ENCODE data around the gene LCN15.
"Not testable (repeated sequence)": the region's sequence is repeated elsewhere in the genome, so short reads cannot be mapped to it uniquely, and the experiment has no call there.

Gene LCN15

GRCh38 chr9:136803551-136804508 is 39.5 kb upstream of the LCN15 start:
- Histone ChIP-seq H4K20me1 (ENCODE audit: insufficient read depth, low read length) (peaks cover 15% of the 10 kb centered on the region), H3K27ac (ENCODE audit: low read length) (no peak overlapping the region), H2AFZ (ENCODE audit: low read depth, low read length) (no peak overlapping the region), H3K36me3 (replicated peaks; ENCODE audit: low read depth, low read length) (peaks cover 11% of the 10 kb centered on the region), H3K4me2 (ENCODE audit: low read length) (no peak overlapping the region), H3K9ac (ENCODE audit: low read length) (no peak overlapping the region), H3K9me3 (ENCODE audit: insufficient read depth, low read length) (no peaks in the 10 kb centered on the region), H3K79me2 (ENCODE audit: low read length) (peaks cover 20% of the 10 kb centered on the region), H3K27me3 (ENCODE audit: low read depth, low read length) (peaks cover 20% of the 10 kb centered on the region), H3K4me3 (ENCODE audit: low read length) (no peak overlapping the region), H3K4me1 (ENCODE audit: low read length) (peaks cover 27% of the 10 kb centered on the region)
- no peak for TF ChIP-seq EZH2phosphoT487 (IDR thresholded peaks at IDR 0.05; ENCODE audit: low read depth)

GRCh38 chr9:136803009-136803550 is 38.8 kb upstream of the LCN15 start:
- not testable (repeated sequence) for H3K27ac ChIP-seq (ENCODE audit: low read length); H3K9me3 ChIP-seq (ENCODE audit: insufficient read depth, low read length); H3K4me3 ChIP-seq (ENCODE audit: low read length); H3K4me2 ChIP-seq (ENCODE audit: low read length); H3K9ac ChIP-seq (ENCODE audit: low read length); H2AFZ ChIP-seq (ENCODE audit: low read depth, low read length)
- peaks cover 11% of the 10 kb centered on the region for H3K36me3 ChIP-seq (replicated peaks; ENCODE audit: low read depth, low read length)
- peaks cover 27% of the 10 kb centered on the region for H3K4me1 ChIP-seq (ENCODE audit: low read length)
- peaks cover 12% of the 10 kb centered on the region for H4K20me1 ChIP-seq (ENCODE audit: insufficient read depth, low read length)
- peaks cover 13% of the 10 kb centered on the region for H3K79me2 ChIP-seq (ENCODE audit: low read length)
- peaks cover 24% of the 10 kb centered on the region for H3K27me3 ChIP-seq (ENCODE audit: low read depth, low read length)

GRCh38 chr9:136802321-136802720 is 38.0 kb upstream of the LCN15 start:
- Histone ChIP-seq H3K27ac (ENCODE audit: low read length) (no peak overlapping the region), H3K4me3 (ENCODE audit: low read length) (no peak overlapping the region), H3K9ac (ENCODE audit: low read length) (no peak overlapping the region), H2AFZ (ENCODE audit: low read depth, low read length) (no peak overlapping the region), H3K36me3 (replicated peaks; ENCODE audit: low read depth, low read length) (peaks cover 11% of the 10 kb centered on the region), H3K9me3 (ENCODE audit: insufficient read depth, low read length) (no peaks in the 10 kb centered on the region), H4K20me1 (ENCODE audit: insufficient read depth, low read length) (peaks cover 12% of the 10 kb centered on the region), H3K4me2 (ENCODE audit: low read length) (no peak overlapping the region), H3K4me1 (ENCODE audit: low read length) (peaks cover 27% of the 10 kb centered on the region), H3K27me3 (ENCODE audit: low read depth, low read length) (peaks cover 24% of the 10 kb centered on the region), H3K79me2 (ENCODE audit: low read length) (peaks cover 10% of the 10 kb centered on the region)
- TF ChIP-seq EZH2phosphoT487 (IDR thresholded peaks at IDR 0.05; ENCODE audit: low read depth): no peak
- TF ChIP-seq, protein P1, sequence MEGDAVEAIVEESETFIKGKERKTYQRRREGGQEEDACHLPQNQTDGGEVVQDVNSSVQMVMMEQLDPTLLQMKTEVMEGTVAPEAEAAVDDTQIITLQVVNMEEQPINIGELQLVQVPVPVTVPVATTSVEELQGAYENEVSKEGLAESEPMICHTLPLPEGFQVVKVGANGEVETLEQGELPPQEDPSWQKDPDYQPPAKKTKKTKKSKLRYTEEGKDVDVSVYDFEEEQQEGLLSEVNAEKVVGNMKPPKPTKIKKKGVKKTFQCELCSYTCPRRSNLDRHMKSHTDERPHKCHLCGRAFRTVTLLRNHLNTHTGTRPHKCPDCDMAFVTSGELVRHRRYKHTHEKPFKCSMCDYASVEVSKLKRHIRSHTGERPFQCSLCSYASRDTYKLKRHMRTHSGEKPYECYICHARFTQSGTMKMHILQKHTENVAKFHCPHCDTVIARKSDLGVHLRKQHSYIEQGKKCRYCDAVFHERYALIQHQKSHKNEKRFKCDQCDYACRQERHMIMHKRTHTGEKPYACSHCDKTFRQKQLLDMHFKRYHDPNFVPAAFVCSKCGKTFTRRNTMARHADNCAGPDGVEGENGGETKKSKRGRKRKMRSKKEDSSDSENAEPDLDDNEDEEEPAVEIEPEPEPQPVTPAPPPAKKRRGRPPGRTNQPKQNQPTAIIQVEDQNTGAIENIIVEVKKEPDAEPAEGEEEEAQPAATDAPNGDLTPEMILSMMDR (IDR thresholded peaks at IDR 0.05; ENCODE audit: low read depth, low read length): no peak

DNA sequence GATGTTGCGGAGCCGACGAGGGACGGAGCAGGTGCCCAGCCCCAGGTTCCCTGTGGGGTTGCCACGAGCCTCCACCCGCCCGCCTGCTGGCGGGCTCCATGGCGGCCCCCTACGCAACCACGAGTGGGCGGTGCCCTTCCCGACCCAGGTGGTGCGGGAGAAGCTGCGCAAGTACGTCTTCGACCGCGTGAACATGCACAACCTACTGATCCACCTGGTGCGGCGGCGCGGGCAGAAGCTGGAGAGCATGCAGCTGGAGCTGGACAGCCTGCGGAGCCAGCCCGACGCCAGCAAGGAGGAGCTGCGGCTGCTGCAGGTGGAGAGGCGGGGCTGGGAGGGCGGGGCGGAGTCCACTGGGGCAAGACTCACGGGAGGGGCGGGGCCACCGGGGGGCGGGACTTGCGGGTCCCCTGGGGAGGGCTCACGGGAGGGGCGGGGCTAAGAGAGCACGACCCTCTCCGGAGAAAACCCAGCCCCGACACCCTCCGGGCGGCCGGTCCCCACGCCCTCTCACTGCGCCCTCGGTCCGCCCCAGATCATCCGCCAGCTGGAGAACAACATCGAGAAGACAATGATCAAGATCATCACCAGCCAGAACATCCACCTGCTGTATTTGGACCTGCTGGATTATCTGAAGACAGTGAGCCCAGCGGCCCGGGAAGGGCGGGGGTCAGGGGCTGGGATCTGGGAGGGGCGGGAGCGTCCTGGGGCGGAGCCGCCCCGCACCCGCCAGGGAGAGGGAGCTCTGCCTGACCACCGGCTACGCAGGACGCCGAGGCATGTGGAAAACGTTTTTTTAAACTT is 35.7 kb upstream of the LCN15 start:
- Histone ChIP-seq H4K20me1 (ENCODE audit: insufficient read depth, low read length) (peaks cover 7% of the 10 kb centered on the region; the same call in 1 of the 2 replicates), H3K9ac (ENCODE audit: low read length) (no peak overlapping the region), H3K79me2 (ENCODE audit: low read length) (no peaks in the 10 kb centered on the region), H3K27ac (ENCODE audit: low read length) (no peak overlapping the region), H3K4me3 (ENCODE audit: low read length) (peak overlapping the region; percentile 74), H3K9me3 (ENCODE audit: insufficient read depth, low read length) (no peaks in the 10 kb centered on the region), H2AFZ (ENCODE audit: low read depth, low read length) (no peak overlapping the region), H3K27me3 (ENCODE audit: low read depth, low read length) (peaks cover 41% of the 10 kb centered on the region), H3K36me3 (replicated peaks; ENCODE audit: low read depth, low read length) (no peaks in the 10 kb centered on the region), H3K4me2 (ENCODE audit: low read length) (peak overlapping the region; percentile 94), H3K4me1 (ENCODE audit: low read length) (peaks cover 26% of the 10 kb centered on the region)
- no peak for TF ChIP-seq EZH2phosphoT487 (IDR thresholded peaks at IDR 0.05; ENCODE audit: low read depth)
- TF ChIP-seq, protein P1 (IDR thresholded peaks at IDR 0.05; ENCODE audit: low read depth, low read length): no peak

All from OCI-LY3 (cell line).